ENCODE measurements around the gene TIAM2.

TIAM2 gene

GRCh38 chr6:155050311-155050710 lies 55.2 kb downstream of the TIAM2 start:
- peak; percentile 72 for DNase-seq (ENCODE audit: extremely low read depth, insufficient read length)
- H3K36me3 ChIP-seq (ENCODE audit: control insufficient read depth, insufficient read depth, low read length): no peaks in the 10 kb centered on the region
- no peaks in the 10 kb centered on the region; the same call in 1 of the 2 replicates for H3K27me3 ChIP-seq (replicated peaks; ENCODE audit: control insufficient read depth, insufficient read depth, low read length)
- TF ChIP-seq, protein P1, sequence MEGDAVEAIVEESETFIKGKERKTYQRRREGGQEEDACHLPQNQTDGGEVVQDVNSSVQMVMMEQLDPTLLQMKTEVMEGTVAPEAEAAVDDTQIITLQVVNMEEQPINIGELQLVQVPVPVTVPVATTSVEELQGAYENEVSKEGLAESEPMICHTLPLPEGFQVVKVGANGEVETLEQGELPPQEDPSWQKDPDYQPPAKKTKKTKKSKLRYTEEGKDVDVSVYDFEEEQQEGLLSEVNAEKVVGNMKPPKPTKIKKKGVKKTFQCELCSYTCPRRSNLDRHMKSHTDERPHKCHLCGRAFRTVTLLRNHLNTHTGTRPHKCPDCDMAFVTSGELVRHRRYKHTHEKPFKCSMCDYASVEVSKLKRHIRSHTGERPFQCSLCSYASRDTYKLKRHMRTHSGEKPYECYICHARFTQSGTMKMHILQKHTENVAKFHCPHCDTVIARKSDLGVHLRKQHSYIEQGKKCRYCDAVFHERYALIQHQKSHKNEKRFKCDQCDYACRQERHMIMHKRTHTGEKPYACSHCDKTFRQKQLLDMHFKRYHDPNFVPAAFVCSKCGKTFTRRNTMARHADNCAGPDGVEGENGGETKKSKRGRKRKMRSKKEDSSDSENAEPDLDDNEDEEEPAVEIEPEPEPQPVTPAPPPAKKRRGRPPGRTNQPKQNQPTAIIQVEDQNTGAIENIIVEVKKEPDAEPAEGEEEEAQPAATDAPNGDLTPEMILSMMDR (IDR thresholded peaks at IDR 0.05; ENCODE audit: insufficient read depth, low read length, poor library complexity, severe bottlenecking): no peak
- no peak overlapping the region for H3K4me3 ChIP-seq (replicated peaks; ENCODE audit: low read depth, low read length)

GRCh38 chr6:155054491-155055250 lies 59.6 kb downstream of the TIAM2 start:
- no peaks in the 10 kb centered on the region for H3K27me3 ChIP-seq (replicated peaks; ENCODE audit: control insufficient read depth, insufficient read depth, low read length)
- TF ChIP-seq, protein P1 (IDR thresholded peaks at IDR 0.05; ENCODE audit: insufficient read depth, low read length, poor library complexity, severe bottlenecking): no peak

DNA sequence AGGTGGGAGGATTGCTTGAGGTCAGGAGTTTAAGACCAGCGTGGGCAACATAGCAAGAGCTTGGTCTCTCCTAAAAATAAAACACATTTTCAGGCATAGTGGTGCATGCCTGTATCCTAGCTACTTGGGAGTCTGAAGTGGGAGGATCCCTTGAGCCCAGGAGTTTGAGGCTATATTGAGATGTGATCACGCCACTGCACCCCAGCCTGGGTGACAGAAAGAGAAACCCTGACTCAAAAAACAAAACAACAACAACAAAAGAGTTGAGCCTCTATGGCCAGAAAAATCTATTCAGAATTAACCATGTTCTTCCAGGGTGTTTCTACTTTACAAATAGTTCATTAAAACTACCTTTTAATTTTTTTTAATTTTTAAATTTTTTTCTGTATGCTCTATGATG lies 60.6 kb downstream of the TIAM2 start:
- no peak for DNase-seq (ENCODE audit: extremely low read depth, insufficient read length)
- Histone ChIP-seq H3K36me3 (ENCODE audit: control insufficient read depth, insufficient read depth, low read length) (no peaks in the 10 kb centered on the region), H3K4me3 (replicated peaks; ENCODE audit: low read depth, low read length) (no peak overlapping the region), H3K27me3 (replicated peaks; ENCODE audit: control insufficient read depth, insufficient read depth, low read length) (no peaks in the 10 kb centered on the region)
- TF ChIP-seq, protein P1 (IDR thresholded peaks at IDR 0.05; ENCODE audit: insufficient read depth, low read length, poor library complexity, severe bottlenecking): no peak

More at GRCh38 chr6:155054491-155055250, 59.6 kb downstream of the TIAM2 start:
- no peak for DNase-seq (ENCODE audit: extremely low read depth, insufficient read length)
- Histone ChIP-seq H3K36me3 (ENCODE audit: control insufficient read depth, insufficient read depth, low read length) (no peaks in the 10 kb centered on the region), H3K4me3 (replicated peaks; ENCODE audit: low read depth, low read length) (no peak overlapping the region)

DNA sequence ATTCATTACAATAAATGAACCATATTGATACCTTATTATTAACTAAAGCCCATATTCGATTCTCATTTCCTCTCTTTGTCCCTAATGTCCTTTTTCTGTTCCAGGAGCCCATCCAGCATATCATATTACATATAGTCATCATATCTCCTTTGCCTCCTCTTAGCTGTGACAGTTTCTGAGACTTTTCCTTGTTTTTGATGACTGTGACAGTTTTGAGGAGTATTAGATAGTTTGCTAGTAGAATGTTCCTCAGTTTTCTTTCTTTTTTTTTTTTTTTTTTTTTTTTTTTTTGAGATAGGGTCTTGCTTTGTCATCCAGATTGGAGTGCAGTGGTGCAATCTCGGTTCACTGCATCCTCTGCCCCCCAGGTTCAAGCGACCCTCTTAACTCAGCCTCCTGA lies 61.6 kb downstream of the TIAM2 start:
- TF ChIP-seq, protein P1 (IDR thresholded peaks at IDR 0.05; ENCODE audit: insufficient read depth, low read length, poor library complexity, severe bottlenecking): no peak
- Histone ChIP-seq H3K36me3 (ENCODE audit: control insufficient read depth, insufficient read depth, low read length) (no peaks in the 10 kb centered on the region), H3K27me3 (replicated peaks; ENCODE audit: control insufficient read depth, insufficient read depth, low read length) (no peaks in the 10 kb centered on the region), H3K4me3 (replicated peaks; ENCODE audit: low read depth, low read length) (no peak overlapping the region)
- no peak for DNase-seq (ENCODE audit: extremely low read depth, insufficient read length)

DNA sequence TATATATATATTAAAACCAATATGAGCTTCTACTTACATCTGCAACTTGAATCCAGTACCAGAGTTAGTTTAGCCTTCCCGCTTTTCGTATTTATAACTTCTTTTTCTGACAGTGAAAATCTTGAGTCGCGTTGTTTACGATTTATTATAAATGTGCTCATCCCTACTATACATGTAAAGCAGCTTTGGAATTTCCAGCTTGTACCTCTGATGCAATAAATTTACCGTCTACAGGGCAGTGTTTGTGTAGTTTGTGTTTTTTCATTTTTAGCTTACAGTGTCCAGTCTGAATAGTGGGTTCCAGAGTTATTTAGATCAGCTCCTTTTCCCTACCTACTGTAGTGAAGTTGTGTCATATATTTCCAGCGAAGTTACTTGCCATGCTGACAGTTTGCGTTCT lies 66.3 kb downstream of the TIAM2 start:
- no peak for DNase-seq (ENCODE audit: extremely low read depth, insufficient read length)
- no peaks in the 10 kb centered on the region for H3K36me3 ChIP-seq (ENCODE audit: control insufficient read depth, insufficient read depth, low read length)
- H3K27me3 ChIP-seq (replicated peaks; ENCODE audit: control insufficient read depth, insufficient read depth, low read length): no peaks in the 10 kb centered on the region
- TF ChIP-seq, protein P1 (IDR thresholded peaks at IDR 0.05; ENCODE audit: insufficient read depth, low read length, poor library complexity, severe bottlenecking): no peak
- H3K4me3 ChIP-seq (replicated peaks; ENCODE audit: low read depth, low read length): no peak overlapping the region

Measured in GM06990 (cell line).